Fibroblast of skin of right biceps (primary cell): ENCODE measurements around the gene LMTK3.

Source experiments
- DNase-seq: peaks from one replicate; pipeline ENCODE4 v3.0.0-alpha.2; 2013

LMTK3 gene

GRCh38 chr19:48445256-48445605 is 66.4 kb downstream of the LMTK3 start:
- peak; percentile 92 for DNase-seq

GRCh38 chr19:48444936-48445200 is 66.8 kb downstream of the LMTK3 start:
- DNase-seq, result no peak

DNA sequence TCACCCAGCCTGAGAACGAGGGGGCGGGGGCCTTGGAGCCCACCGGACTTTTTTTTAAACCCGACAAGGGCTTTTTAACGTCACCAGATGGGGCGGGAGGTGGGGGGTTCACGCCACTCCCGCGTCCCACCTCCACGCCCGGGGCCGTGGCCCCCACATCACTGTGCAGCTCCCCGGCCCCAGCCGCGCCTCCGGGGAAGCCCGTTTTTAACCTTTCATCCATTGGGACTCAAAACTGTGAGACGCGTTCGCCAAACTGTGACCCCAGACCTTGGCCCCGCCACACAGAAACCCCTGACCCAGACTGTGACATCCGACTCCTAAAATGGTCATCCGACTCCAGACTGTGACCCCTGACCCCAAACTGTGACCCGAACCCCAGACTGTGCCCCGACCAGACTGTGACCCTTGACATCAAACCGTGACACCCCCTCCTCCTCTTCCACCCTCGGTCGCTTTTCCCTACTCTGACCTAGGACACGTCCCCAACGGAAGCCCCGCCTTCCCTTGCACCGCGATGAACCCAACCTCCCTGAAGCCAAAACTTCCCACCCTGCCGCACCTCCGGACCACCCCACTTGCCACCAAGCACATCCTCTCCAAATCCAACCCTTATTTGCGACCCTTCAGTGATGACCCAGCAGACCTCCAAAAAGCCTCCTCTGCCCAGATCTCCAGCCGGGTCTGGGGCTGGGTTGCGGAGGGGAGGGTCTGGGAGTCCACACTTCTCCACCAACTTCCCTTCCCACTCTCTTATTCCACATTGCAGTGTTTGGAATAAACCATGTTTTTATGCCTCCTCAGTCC is 67.3 kb downstream of the LMTK3 start:
- DNase-seq, result no peak

DNA sequence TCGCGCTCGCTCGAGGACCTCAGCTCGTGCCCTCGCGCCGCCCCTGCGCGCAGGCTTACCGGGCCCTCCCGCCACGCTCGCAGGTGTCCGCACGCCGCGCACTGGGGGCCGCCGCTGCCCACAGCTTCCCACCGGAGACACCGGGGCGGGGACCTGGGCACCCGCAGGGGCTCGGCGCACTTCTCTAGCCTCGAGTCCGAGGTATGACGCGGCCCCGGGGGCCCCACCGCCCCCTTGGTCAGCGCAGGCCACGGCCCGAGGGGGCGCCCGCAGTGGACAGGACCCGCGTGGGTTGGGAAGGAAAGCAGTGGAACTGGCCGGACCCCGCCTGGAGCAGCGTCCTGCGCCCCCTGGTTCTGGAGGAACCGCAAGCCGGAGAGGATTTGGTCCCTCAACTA is 67.9 kb downstream of the LMTK3 start:
- DNase-seq, result no peak

DNA sequence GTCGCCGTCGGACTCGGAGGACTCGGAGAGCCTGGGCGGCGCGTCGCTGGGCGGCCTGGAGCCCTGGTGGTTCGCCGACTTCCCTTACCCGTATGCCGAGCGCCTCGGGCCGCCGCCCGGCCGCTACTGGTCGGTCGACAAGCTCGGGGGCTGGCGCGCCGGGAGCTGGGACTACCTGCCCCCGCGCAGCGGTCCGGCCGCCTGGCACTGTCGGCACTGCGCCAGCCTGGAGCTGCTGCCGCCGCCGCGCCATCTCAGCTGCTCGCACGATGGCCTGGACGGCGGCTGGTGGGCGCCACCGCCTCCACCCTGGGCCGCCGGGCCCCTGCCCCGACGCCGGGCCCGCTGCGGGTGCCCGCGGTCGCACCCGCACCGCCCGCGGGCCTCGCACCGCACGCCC is 68.4 kb downstream of the LMTK3 start:
- no peak for DNase-seq

DNA sequence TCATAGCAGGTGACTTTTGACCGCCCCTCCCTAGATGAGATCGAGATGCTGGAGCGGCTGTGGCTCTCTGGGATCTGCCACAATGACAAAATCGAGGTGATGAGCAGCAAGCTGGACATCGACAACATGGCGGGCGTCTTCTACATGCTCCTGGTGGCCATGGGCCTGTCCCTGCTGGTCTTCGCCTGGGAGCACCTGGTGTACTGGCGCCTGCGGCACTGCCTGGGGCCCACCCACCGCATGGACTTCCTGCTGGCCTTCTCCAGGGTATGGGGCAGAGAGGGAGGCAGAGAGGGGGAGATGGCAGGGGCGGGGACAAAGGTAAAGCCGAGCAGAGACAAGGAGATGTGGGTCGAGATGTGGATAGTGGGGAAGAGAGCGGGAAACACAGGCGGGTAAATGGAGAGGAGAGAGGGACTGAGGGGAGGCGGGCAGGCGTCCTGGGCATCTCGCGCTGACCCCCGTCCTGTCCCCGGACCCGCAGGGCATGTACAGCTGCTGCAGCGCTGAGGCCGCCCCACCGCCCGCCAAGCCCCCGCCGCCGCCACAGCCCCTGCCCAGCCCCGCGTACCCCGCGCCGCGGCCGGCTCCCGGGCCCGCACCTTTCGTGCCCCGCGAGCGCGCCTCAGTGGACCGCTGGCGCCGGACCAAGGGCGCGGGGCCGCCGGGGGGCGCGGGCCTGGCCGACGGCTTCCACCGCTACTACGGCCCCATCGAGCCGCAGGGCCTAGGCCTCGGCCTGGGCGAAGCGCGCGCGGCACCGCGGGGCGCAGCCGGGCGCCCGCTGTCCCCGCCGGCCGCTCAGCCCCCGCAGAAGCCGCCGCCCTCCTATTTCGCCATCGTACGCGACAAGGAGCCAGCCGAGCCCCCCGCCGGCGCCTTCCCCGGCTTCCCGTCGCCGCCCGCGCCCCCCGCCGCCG is 69.3 kb downstream of the LMTK3 start:
- no peak for DNase-seq

GRCh38 chr19:48441360-48442050 is 70.1 kb downstream of the LMTK3 start:
- no peak for DNase-seq

DNA sequence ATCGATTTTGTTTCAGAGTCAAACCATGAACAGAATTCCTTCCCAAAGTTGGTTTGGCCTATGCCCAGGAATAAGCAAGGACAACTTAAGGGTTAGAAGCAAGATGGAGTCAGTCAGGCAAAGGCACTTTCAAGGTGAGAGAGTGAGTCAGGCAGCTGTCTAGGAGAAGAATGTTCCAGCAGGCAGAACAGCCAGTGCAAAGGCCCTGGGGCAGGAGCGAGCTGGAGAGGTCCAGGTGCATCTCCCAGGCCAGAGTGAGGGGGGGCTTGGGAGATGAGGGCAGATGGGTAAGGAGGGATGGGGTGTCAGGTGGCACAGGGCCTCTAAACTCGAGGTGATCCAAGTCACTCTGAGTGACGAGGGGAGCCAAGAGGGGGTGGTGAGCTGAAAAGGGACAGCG is 75.0 kb downstream of the LMTK3 start:
- DNase-seq, result no peak
